K562 (cell line): ENCODE measurements around the gene IRF5. TPM values are rescaled to one million over a fixed set of nuclear protein-coding genes. Genes with fewer than 3 reads are reported as not detected.

Experiments
- BCOR ChIP-seq: fragments of 450-650 bp; IDR thresholded peaks from 2 replicates; pipeline ENCODE4 v1.6.1; 2016
- CBFA2T3 ChIP-seq: fragments of 450-650 bp; IDR thresholded peaks from 2 replicates; pipeline ENCODE4 v1.6.1; 2017
- ELF4 ChIP-seq: fragments of 450-650 bp; formaldehyde crosslinking; IDR thresholded peaks from 2 replicates; pipeline ENCODE4 v1.4.0; 2022; ENCODE audit warnings: missing genetic modification characterization
- EZH2 ChIP-seq: IDR thresholded peaks from 2 replicates; pipeline ENCODE4 v1.6.1; 2012; ENCODE audit warnings: low read depth, mild to moderate bottlenecking, inconsistent platforms, low read length, borderline replicate concordance
- GTF2E2 ChIP-seq: fragments of 200-800 bp; sonication (Bioruptor generic); IDR thresholded peaks from 2 replicates; pipeline ENCODE4 v1.6.1; 2016; ENCODE audit warnings: missing genetic modification characterization, missing compliant biosample characterization
- HNRNPLL ChIP-seq: fragments of 200-400 bp; formaldehyde crosslinking; IDR thresholded peaks from 2 replicates; pipeline ENCODE4 v1.6.1; 2017; ENCODE audit warnings: low read length, low read depth, mild to moderate bottlenecking; ENCODE audit not compliant: poor library complexity, severe bottlenecking
- L3MBTL2 ChIP-seq: fragments of 450-650 bp; IDR thresholded peaks from 2 replicates; pipeline ENCODE4 v1.6.1; 2016; ENCODE audit warnings: mild to moderate bottlenecking, moderate library complexity
- MEF2A ChIP-seq: IDR thresholded peaks from 2 replicates; pipeline ENCODE4 v1.6.1; 2011; ENCODE audit warnings: low read depth, mild to moderate bottlenecking, low read length, moderate library complexity; ENCODE audit not compliant: control insufficient read depth
- RFX5 ChIP-seq: IDR thresholded peaks from 2 replicates; pipeline ENCODE4 v1.6.1; 2011; ENCODE audit warnings: low read depth, mild to moderate bottlenecking, improper control_type of control experiment, low read length
- SRSF9 ChIP-seq: fragments of 200-400 bp; formaldehyde crosslinking; IDR thresholded peaks from 2 replicates; pipeline ENCODE4 v1.6.1; 2017; ENCODE audit warnings: low read depth, low read length, borderline replicate concordance
- ZEB2 ChIP-seq: fragments of 450-650 bp; IDR thresholded peaks from 2 replicates; pipeline ENCODE4 v1.6.1; 2016
- ZFP36 ChIP-seq: fragments of 150-350 bp; IDR thresholded peaks from 2 replicates; pipeline ENCODE4 v1.6.1; 2018; ENCODE audit warnings: low read length, low read depth; ENCODE audit not compliant: partially characterized antibody
- ZNF12 ChIP-seq: sonication (generic); formaldehyde crosslinking; IDR thresholded peaks from 2 replicates; pipeline ENCODE4 v1.4.0; 2020; ENCODE audit warnings: mild to moderate bottlenecking, missing genetic modification reagents
- ZNF589 ChIP-seq: fragments of 200-800 bp; sonication (Bioruptor generic); IDR thresholded peaks from 2 replicates; pipeline ENCODE4 v1.6.1; 2016; ENCODE audit warnings: low read depth, missing genetic modification characterization, missing compliant biosample characterization
- polyA plus RNA-seq, 8 experiments: library from polyadenylated mRNA; depleted of rRNA in 4 of 8; stranded (reverse) in 5 of 8; unstranded in 3 of 8; fragments of >200 nt; fragmentation: Nextera tagmentation in 2 of 8; fragmentation: Illumina TruSeq in 1 of 8; extraction: Ambion mirVana in 2 of 8; extraction: Trizol in 1 of 8; gene quantifications; 2 replicates each; pipeline versions ENCODE4 v1.2.1 to v1.2.3, GENCODE V29; 2011 to 2014; ENCODE audit warnings: inconsistent platforms in 1 of 8, missing spikeins in 1 of 8
- total RNA-seq, 7 experiments: library from RNA; depleted of rRNA in 6 of 7; stranded (reverse); fragments of >200 nt in 6 of 7; fragmentation: Illumina TruSeq in 2 of 7; extraction: Trizol in 2 of 7; gene quantifications; 2 replicates each; pipeline versions ENCODE4 v1.2.1 to v1.2.3, GENCODE V29; 2011 to 2021; ENCODE audit warnings: low replicate concordance in 1 of 7
- TF ChIP-seq, protein P1 (sequence below): fragments of 250-450 bp; sonication (Bioruptor Pico); IDR thresholded peaks from 2 replicates; pipeline ENCODE4 v1.4.0; 2020; ENCODE audit warnings: borderline replicate concordance
- TF ChIP-seq, protein P2 (sequence below), 2 experiments: fragments of 450-650 bp; IDR thresholded peaks; 2 replicates each; pipeline ENCODE4 v1.6.1; 2018; ENCODE audit warnings: mild to moderate bottlenecking in 2 of 2, low read depth in 1 of 2; ENCODE audit not compliant: partially characterized antibody in 2 of 2
- TF ChIP-seq, protein P3 (sequence below): fragments of 250-450 bp; sonication (Bioruptor Pico); IDR thresholded peaks from 2 replicates; pipeline ENCODE4 v1.8.0; 2021; ENCODE audit warnings: mild to moderate bottlenecking, moderate library complexity
- TF ChIP-seq, protein P4 (sequence below), 2 experiments: IDR thresholded peaks; 2 replicates each; pipeline ENCODE4 v1.6.1; 2012; ENCODE audit warnings: improper control_type of control experiment in 2 of 2, low read depth in 2 of 2, low read length in 2 of 2, borderline replicate concordance in 1 of 2

Gene IRF5
- total and polyA plus RNA-seq, 9 of the 15 experiments (the other 6 are each of a cell fraction or from before 2014, with no cell fraction given), result 0.04 TPM; not detected in 8

DNA sequence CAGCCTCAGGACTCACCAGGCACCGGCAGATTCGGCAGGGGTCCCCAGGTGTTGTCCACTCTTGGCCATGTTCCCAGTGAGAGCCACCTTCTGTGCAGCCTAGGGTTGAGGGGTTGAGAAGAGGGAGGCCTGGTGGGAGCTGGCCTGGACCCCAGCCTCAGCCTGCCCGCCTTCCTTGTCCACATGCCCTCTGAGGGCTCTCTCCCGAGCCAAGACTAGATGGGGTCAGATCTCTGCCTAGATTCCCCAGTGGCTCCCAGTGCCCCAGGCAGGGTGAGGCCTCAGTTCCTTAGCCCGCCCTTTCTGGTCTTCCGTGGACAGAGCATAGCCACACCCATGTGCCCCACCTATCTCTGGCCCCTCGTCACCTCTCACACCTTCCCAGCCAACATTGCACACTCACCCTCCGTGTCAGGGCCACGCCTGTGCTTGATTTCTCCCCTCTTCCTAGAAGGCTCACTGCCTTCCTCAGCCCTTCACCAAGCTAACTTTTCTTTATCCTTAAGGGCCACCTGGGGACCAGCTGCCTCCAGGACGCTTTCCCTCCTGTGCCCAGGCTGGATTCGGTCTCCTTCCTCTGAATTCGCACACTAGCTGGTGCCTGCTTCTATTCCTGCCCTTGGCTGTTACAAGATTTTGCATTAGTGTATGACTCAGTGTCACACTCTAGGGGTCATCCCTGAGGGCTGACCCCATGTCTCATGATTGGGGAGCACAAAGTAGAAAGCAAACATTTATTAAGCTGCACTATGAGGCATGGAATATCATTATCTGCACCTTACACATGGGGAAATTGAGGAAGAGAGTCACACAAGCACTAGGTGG is 34.8 kb upstream of the IRF5 start (continued):
- TF ChIP-seq, protein P1, sequence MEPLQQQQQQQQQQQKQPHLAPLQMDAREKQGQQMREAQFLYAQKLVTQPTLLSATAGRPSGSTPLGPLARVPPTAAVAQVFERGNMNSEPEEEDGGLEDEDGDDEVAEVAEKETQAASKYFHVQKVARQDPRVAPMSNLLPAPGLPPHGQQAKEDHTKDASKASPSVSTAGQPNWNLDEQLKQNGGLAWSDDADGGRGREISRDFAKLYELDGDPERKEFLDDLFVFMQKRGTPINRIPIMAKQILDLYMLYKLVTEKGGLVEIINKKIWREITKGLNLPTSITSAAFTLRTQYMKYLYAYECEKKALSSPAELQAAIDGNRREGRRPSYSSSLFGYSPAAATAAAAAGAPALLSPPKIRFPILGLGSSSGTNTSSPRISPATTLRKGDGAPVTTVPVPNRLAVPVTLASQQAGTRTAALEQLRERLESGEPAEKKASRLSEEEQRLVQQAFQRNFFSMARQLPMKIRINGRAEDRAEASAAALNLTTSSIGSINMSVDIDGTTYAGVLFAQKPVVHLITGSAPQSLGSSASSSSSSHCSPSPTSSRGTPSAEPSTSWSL (CRISPR knock-in tag), result no peak
- TF ChIP-seq EZH2, result no peak
- TF ChIP-seq ZNF589 (CRISPR knock-in tag), result peak; percentile 76; the same call in 1 of the 2 replicates
- no peak for TF ChIP-seq HNRNPLL
- peak; percentile 28 for TF ChIP-seq ZFP36
- no peak for TF ChIP-seq SRSF9
- TF ChIP-seq ELF4 (CRISPR knock-in tag), result 0 out of 2 replicates have a peak, but pooled peaks have one; percentile 47
- no peak for TF ChIP-seq GTF2E2 (tag)
- TF ChIP-seq, protein P2, sequence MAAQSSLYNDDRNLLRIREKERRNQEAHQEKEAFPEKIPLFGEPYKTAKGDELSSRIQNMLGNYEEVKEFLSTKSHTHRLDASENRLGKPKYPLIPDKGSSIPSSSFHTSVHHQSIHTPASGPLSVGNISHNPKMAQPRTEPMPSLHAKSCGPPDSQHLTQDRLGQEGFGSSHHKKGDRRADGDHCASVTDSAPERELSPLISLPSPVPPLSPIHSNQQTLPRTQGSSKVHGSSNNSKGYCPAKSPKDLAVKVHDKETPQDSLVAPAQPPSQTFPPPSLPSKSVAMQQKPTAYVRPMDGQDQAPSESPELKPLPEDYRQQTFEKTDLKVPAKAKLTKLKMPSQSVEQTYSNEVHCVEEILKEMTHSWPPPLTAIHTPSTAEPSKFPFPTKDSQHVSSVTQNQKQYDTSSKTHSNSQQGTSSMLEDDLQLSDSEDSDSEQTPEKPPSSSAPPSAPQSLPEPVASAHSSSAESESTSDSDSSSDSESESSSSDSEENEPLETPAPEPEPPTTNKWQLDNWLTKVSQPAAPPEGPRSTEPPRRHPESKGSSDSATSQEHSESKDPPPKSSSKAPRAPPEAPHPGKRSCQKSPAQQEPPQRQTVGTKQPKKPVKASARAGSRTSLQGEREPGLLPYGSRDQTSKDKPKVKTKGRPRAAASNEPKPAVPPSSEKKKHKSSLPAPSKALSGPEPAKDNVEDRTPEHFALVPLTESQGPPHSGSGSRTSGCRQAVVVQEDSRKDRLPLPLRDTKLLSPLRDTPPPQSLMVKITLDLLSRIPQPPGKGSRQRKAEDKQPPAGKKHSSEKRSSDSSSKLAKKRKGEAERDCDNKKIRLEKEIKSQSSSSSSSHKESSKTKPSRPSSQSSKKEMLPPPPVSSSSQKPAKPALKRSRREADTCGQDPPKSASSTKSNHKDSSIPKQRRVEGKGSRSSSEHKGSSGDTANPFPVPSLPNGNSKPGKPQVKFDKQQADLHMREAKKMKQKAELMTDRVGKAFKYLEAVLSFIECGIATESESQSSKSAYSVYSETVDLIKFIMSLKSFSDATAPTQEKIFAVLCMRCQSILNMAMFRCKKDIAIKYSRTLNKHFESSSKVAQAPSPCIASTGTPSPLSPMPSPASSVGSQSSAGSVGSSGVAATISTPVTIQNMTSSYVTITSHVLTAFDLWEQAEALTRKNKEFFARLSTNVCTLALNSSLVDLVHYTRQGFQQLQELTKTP (IDR thresholded peaks at IDR 0.05; ENCODE audit: low read depth in 1 of 2, partially characterized antibody in 2 of 2), result no peak
- TF ChIP-seq, protein P3, sequence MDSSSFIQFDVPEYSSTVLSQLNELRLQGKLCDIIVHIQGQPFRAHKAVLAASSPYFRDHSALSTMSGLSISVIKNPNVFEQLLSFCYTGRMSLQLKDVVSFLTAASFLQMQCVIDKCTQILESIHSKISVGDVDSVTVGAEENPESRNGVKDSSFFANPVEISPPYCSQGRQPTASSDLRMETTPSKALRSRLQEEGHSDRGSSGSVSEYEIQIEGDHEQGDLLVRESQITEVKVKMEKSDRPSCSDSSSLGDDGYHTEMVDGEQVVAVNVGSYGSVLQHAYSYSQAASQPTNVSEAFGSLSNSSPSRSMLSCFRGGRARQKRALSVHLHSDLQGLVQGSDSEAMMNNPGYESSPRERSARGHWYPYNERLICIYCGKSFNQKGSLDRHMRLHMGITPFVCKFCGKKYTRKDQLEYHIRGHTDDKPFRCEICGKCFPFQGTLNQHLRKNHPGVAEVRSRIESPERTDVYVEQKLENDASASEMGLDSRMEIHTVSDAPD (CRISPR knock-in tag), result no peak
- peak; percentile 71 for TF ChIP-seq L3MBTL2
- peak; percentile 41; the same call in 1 of the 2 replicates for TF ChIP-seq CBFA2T3
- peak; percentile 87; the same call in 1 of the 2 replicates for TF ChIP-seq ZNF12 (CRISPR knock-in tag)
- TF ChIP-seq, protein P4, sequence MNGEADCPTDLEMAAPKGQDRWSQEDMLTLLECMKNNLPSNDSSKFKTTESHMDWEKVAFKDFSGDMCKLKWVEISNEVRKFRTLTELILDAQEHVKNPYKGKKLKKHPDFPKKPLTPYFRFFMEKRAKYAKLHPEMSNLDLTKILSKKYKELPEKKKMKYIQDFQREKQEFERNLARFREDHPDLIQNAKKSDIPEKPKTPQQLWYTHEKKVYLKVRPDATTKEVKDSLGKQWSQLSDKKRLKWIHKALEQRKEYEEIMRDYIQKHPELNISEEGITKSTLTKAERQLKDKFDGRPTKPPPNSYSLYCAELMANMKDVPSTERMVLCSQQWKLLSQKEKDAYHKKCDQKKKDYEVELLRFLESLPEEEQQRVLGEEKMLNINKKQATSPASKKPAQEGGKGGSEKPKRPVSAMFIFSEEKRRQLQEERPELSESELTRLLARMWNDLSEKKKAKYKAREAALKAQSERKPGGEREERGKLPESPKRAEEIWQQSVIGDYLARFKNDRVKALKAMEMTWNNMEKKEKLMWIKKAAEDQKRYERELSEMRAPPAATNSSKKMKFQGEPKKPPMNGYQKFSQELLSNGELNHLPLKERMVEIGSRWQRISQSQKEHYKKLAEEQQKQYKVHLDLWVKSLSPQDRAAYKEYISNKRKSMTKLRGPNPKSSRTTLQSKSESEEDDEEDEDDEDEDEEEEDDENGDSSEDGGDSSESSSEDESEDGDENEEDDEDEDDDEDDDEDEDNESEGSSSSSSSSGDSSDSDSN (IDR thresholded peaks at IDR 0.05; ENCODE audit: borderline replicate concordance in 1 of 2, low read depth in 2 of 2, low read length in 2 of 2), result peak in 1 of 2 experiments; percentile 35; a peak in 1 of 4 replicates
- TF ChIP-seq RFX5, result no peak
- TF ChIP-seq MEF2A, result no peak
- TF ChIP-seq ZEB2, result peak; percentile 67; the same call in 1 of the 2 replicates
- TF ChIP-seq BCOR, result 0 out of 2 replicates have a peak, but pooled peaks have one; percentile 28
